Superior temporal gyrus (tissue), 1 donor: ENCODE measurements around the gene EMC7.

Experiments used
- DNase-seq: peaks from one replicate; pipeline ENCODE4 v3.0.0-alpha.2; 2016; ENCODE audit errors: extremely low spot score

EMC7 gene

GRCh38 chr15:34038871-34039789, 62.5 kb downstream of the EMC7 start, which contains the start of gene AVEN:
TSS of gene AVEN (minus strand) at chr15:34039204. CDS start at chr15:34039046, 158 bp downstream.
- DNase-seq: peak; percentile 37

- DNase-seq: peak; percentile 83
Observed at GRCh38 chr15:34038023-34038870, 63.4 kb downstream of the EMC7 start.
